Gastrocnemius medialis (tissue), 4 donors: ENCODE results near the gene CYP1A2. TPM values are rescaled to one million over a fixed set of nuclear protein-coding genes. Genes with fewer than 3 reads are reported as not detected.

Source experiments
- ATAC-seq, 2 donors: fragments of 150-250 bp; one replicate each; pipeline ENCODE4 v1.9.1; 2016
- DNase-seq, 2 donors: peaks; one replicate each; pipeline ENCODE4 v3.0.0-alpha.2; 2019
- H3K27ac ChIP-seq, 4 donors: fragments of 200-600 bp; sonication (generic); 1 replicate in 1 of 4; 2 replicates in 3 of 4; pipeline ENCODE4 v1.5.1; 2016 to 2018; ENCODE audit warnings: mild to moderate bottlenecking in 2 of 4, moderate library complexity in 1 of 4
- H3K27me3 ChIP-seq, 3 donors: fragments of 200-600 bp; sonication (generic) in 2 of 3; 1 replicate in 1 of 3; 2 replicates in 2 of 3; pipeline versions ENCODE4 v1.5.1 to v1.6.0; 2016 to 2019; ENCODE audit warnings: mild to moderate bottlenecking in 1 of 3, moderate library complexity in 1 of 3
- H3K36me3 ChIP-seq, 2 donors: fragments of 200-600 bp; sonication (generic) in 1 of 2; one replicate each; pipeline ENCODE4 v1.5.1; 2017 to 2018
- H3K4me1 ChIP-seq, 2 donors: fragments of 200-600 bp; sonication (generic) in 1 of 2; one replicate each; pipeline ENCODE4 v1.5.1; 2016 to 2017; ENCODE audit warnings: mild to moderate bottlenecking in 2 of 2
- H3K4me3 ChIP-seq, 4 donors: fragments of 200-600 bp; sonication (generic) in 3 of 4; 1 replicate in 1 of 4; 2 replicates in 3 of 4; pipeline ENCODE4 v1.5.1; 2016 to 2019; ENCODE audit warnings: mild to moderate bottlenecking in 2 of 4
- H3K9me3 ChIP-seq, 3 donors: fragments of 200-600 bp; sonication (generic) in 2 of 3; 1 replicate in 1 of 3; 2 replicates in 2 of 3; pipeline ENCODE4 v1.5.1; 2016 to 2019
- POLR2A ChIP-seq, 2 donors: fragments of 450-650 bp; IDR thresholded peaks; one replicate each; pipeline ENCODE4 v1.6.1; 2017; ENCODE audit warnings: antibody characterized with exemption in 2 of 2, mild to moderate bottlenecking in 2 of 2, moderate library complexity in 2 of 2
- in situ Hi-C, 4 donors: fragments of 200-750 bp; cut with MboI; loops; one replicate each; pipeline versions ENCODE4 v1.15.0 to v1.8.0; 2017; ENCODE audit warnings: low sequenced_read_pairs in 4 of 4
- intact Hi-C: fragments of 100-400 bp; cut with DNase I; formaldehyde crosslinking; loops from one replicate; pipeline ENCODE4 v1.15.1; 2023; ENCODE audit warnings: low total_unique reads
- total RNA-seq, 4 donors: library from RNA; depleted of rRNA; stranded (reverse); fragments of >200 nt; gene quantifications; one replicate each; pipeline versions ENCODE4 v1.1.0 to v1.2.3, GENCODE V29; 2016
- TF ChIP-seq, protein P1 (sequence below), 5 experiments: fragments of 450-650 bp in 3 of 5; fragments of 200-600 bp in 2 of 5; sonication (generic) in 2 of 5; IDR thresholded peaks in 4 of 5; conservative IDR thresholded peaks in 1 of 5; 1 replicate in 4 of 5; 2 replicates in 1 of 5; pipeline ENCODE4 v1.5.1; 2016 to 2019; ENCODE audit warnings: antibody characterized with exemption in 5 of 5, mild to moderate bottlenecking in 3 of 5, moderate library complexity in 3 of 5

The CYP1A2 gene
- total RNA-seq, 4 donors from 2014 or later: not detected

GRCh38 chr15:74775894-74776293 lies 27.2 kb downstream of the CYP1A2 start:
- in situ Hi-C loops (loop anchor here in 3 of 4 donors (5.0 to 10.0 kb wide), 3 partner anchors 66 to 169 kb away; partner anchors contain the start of gene ULK3 (in 1 of the 3)), intact Hi-C loops (no loop called here)
- DNase-seq (no peak), ATAC-seq (no peak)
- Histone ChIP-seq H3K4me3 (no peak overlapping the region), H3K4me1 (peaks cover 5 to 9% of the 10 kb centered on the region in 2 donors), H3K36me3 (no peaks in the 10 kb centered on the region), H3K9me3 (no peaks in the 10 kb centered on the region), H3K27ac (no peak overlapping the region), H3K27me3 (no peaks in the 10 kb centered on the region)
- TF ChIP-seq POLR2A (IDR thresholded peaks at IDR 0.05): no peak
- TF ChIP-seq, protein P1, sequence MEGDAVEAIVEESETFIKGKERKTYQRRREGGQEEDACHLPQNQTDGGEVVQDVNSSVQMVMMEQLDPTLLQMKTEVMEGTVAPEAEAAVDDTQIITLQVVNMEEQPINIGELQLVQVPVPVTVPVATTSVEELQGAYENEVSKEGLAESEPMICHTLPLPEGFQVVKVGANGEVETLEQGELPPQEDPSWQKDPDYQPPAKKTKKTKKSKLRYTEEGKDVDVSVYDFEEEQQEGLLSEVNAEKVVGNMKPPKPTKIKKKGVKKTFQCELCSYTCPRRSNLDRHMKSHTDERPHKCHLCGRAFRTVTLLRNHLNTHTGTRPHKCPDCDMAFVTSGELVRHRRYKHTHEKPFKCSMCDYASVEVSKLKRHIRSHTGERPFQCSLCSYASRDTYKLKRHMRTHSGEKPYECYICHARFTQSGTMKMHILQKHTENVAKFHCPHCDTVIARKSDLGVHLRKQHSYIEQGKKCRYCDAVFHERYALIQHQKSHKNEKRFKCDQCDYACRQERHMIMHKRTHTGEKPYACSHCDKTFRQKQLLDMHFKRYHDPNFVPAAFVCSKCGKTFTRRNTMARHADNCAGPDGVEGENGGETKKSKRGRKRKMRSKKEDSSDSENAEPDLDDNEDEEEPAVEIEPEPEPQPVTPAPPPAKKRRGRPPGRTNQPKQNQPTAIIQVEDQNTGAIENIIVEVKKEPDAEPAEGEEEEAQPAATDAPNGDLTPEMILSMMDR (IDR thresholded peaks at IDR 0.05 in 4 of 5, conservative IDR thresholded peaks at IDR 0.05 in 1 of 5): no peak

GRCh38 chr15:74776821-74777768 lies 28.4 kb downstream of the CYP1A2 start:
- in situ Hi-C loops: loop anchor here in 3 of 4 donors (5.0 to 10.0 kb wide), 3 partner anchors 65 to 168 kb away; partner anchors contain the start of gene ULK3 (in 1 of the 3)
- Histone ChIP-seq H3K9me3 (no peaks in the 10 kb centered on the region), H3K27ac (no peak overlapping the region), H3K4me1 (peaks cover 14 to 16% of the 10 kb centered on the region in 2 donors), H3K27me3 (no peaks in the 10 kb centered on the region), H3K4me3 (no peak overlapping the region), H3K36me3 (no peaks in the 10 kb centered on the region)
- ATAC-seq (no peak), DNase-seq (no peak)
- TF ChIP-seq, protein P1 (IDR thresholded peaks at IDR 0.05 in 4 of 5, conservative IDR thresholded peaks at IDR 0.05 in 1 of 5): no peak
- TF ChIP-seq POLR2A (IDR thresholded peaks at IDR 0.05): no peak
- intact Hi-C loops: no loop called here

GRCh38 chr15:74777769-74778598 lies 29.3 kb downstream of the CYP1A2 start:
- TF ChIP-seq POLR2A (IDR thresholded peaks at IDR 0.05): no peak
- TF ChIP-seq, protein P1 (IDR thresholded peaks at IDR 0.05 in 4 of 5, conservative IDR thresholded peaks at IDR 0.05 in 1 of 5): no peak
- no peaks in the 10 kb centered on the region for H3K36me3 ChIP-seq
- no peak overlapping the region for H3K27ac ChIP-seq
- DNase-seq (no peak), ATAC-seq (no peak)
- H3K4me3 ChIP-seq: no peak overlapping the region
- H3K4me1 ChIP-seq: peaks cover 17 to 22% of the 10 kb centered on the region in 2 donors
- H3K27me3 ChIP-seq: no peaks in the 10 kb centered on the region
- in situ Hi-C loops (loop anchor here in 3 of 4 donors (5.0 to 10.0 kb wide), 3 partner anchors 64 to 167 kb away; partner anchors contain the start of gene ULK3 (in 1 of the 3)), intact Hi-C loops (no loop called here)
- H3K9me3 ChIP-seq: no peaks in the 10 kb centered on the region

GRCh38 chr15:74778599-74778970 lies 29.9 kb downstream of the CYP1A2 start:
- DNase-seq (no peak), ATAC-seq (no peak)
- Histone ChIP-seq H3K36me3 (no peaks in the 10 kb centered on the region), H3K4me1 (peaks cover 23 to 28% of the 10 kb centered on the region in 2 donors), H3K9me3 (no peaks in the 10 kb centered on the region), H3K27ac (no peak overlapping the region), H3K27me3 (no peaks in the 10 kb centered on the region), H3K4me3 (no peak overlapping the region)
- TF ChIP-seq, protein P1 (IDR thresholded peaks at IDR 0.05 in 4 of 5, conservative IDR thresholded peaks at IDR 0.05 in 1 of 5): no peak
- TF ChIP-seq POLR2A (IDR thresholded peaks at IDR 0.05): no peak
- in situ Hi-C loops: loop anchor here in 3 of 4 donors (5.0 to 10.0 kb wide), 3 partner anchors 64 to 166 kb away; partner anchors contain the start of gene ULK3 (in 1 of the 3)
- intact Hi-C loops: no loop called here
